ENCODE results near the gene COL21A1.
"Not testable (repeated sequence)": the region's sequence is repeated elsewhere in the genome, so short reads cannot be mapped to it uniquely, and the experiment has no call there.

The COL21A1 gene

GRCh38 chr6:56023829-56024228 lies 223.6 kb downstream of the COL21A1 start:
- H3K9me3 ChIP-seq (ENCODE audit: low read length): no peaks in the 10 kb centered on the region
- H3K4me1 ChIP-seq (ENCODE audit: insufficient read depth, low read length): no peaks in the 10 kb centered on the region
- H3K36me3 ChIP-seq (ENCODE audit: insufficient read depth, low read length): no peaks in the 10 kb centered on the region
- no peaks in the 10 kb centered on the region for H3K27me3 ChIP-seq (ENCODE audit: control insufficient read depth in 1 of 2, insufficient read depth in 2 of 2, low read length in 2 of 2)
- no peak overlapping the region for H3K4me3 ChIP-seq (ENCODE audit: low read depth in 1 of 2, low read length in 2 of 2)
- no peak overlapping the region for H3K27ac ChIP-seq (ENCODE audit: low read depth, low read length)
- H3K9ac ChIP-seq (ENCODE audit: low read length): no peak overlapping the region

GRCh38 chr6:56022678-56023077 lies 224.7 kb downstream of the COL21A1 start:
- no peak overlapping the region for H3K27ac ChIP-seq (ENCODE audit: low read depth, low read length)
- no peaks in the 10 kb centered on the region for H3K36me3 ChIP-seq (ENCODE audit: insufficient read depth, low read length)
- no peak overlapping the region for H3K9ac ChIP-seq (ENCODE audit: low read length)
- H3K9me3 ChIP-seq (ENCODE audit: low read length): no peaks in the 10 kb centered on the region
- H3K27me3 ChIP-seq (ENCODE audit: control insufficient read depth in 1 of 2, insufficient read depth in 2 of 2, low read length in 2 of 2): no peaks in the 10 kb centered on the region
- H3K4me1 ChIP-seq (ENCODE audit: insufficient read depth, low read length): no peaks in the 10 kb centered on the region
- no peak overlapping the region for H3K4me3 ChIP-seq (ENCODE audit: low read depth in 1 of 2, low read length in 2 of 2)

DNA sequence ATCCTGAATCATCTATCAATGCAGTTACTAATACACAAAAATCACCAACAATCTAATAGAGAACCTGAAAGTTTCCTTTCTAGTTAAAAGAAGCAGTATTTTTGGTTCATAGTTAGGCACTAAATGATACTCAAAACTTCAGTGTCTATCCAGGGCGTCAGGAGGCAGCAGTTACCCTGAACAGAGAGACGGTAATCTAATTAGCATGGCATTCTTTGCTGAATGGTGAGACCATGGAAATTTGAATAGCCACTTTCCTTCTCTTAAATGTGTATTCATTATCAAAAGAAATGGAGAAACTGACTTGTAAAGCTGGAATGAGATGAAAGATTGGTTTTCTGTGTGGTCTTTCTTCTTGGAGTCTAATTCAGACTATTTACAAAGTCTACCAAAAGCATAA lies 225.4 kb downstream of the COL21A1 start:
- Histone ChIP-seq H3K27ac (ENCODE audit: low read depth, low read length) (no peak overlapping the region), H3K36me3 (ENCODE audit: insufficient read depth, low read length) (no peaks in the 10 kb centered on the region), H3K4me3 (ENCODE audit: low read depth in 1 of 2, low read length in 2 of 2) (no peak overlapping the region), H3K9ac (ENCODE audit: low read length) (no peak overlapping the region), H3K27me3 (ENCODE audit: control insufficient read depth in 1 of 2, insufficient read depth in 2 of 2, low read length in 2 of 2) (no peaks in the 10 kb centered on the region), H3K9me3 (ENCODE audit: low read length) (no peaks in the 10 kb centered on the region), H3K4me1 (ENCODE audit: insufficient read depth, low read length) (no peaks in the 10 kb centered on the region)

DNA sequence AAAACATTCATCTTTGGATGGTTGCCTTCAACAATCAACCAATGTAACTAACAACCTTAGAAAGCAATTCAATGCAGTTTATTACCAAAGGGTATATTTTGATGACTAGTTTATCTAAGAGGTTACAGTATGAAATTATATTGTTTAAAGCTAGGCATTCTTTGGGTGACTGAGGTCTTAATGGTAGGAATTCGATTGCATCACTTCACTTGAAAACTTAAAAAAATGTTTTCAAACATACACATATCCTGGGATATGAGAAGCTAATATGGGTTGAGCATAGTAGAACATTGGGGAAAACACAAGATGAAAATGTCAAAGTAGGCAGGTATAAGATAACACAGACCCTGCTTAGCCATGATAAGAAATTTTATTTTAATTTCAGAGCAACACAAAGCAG lies 227.4 kb downstream of the COL21A1 start:
- H3K9me3 ChIP-seq (ENCODE audit: low read length): no peaks in the 10 kb centered on the region
- H3K27me3 ChIP-seq (ENCODE audit: control insufficient read depth in 1 of 2, insufficient read depth in 2 of 2, low read length in 2 of 2): no peaks in the 10 kb centered on the region
- no peak overlapping the region for H3K9ac ChIP-seq (ENCODE audit: low read length)
- no peaks in the 10 kb centered on the region for H3K36me3 ChIP-seq (ENCODE audit: insufficient read depth, low read length)
- no peaks in the 10 kb centered on the region for H3K4me1 ChIP-seq (ENCODE audit: insufficient read depth, low read length)
- no peak overlapping the region for H3K4me3 ChIP-seq (ENCODE audit: low read depth in 1 of 2, low read length in 2 of 2)
- no peak overlapping the region for H3K27ac ChIP-seq (ENCODE audit: low read depth, low read length)

DNA sequence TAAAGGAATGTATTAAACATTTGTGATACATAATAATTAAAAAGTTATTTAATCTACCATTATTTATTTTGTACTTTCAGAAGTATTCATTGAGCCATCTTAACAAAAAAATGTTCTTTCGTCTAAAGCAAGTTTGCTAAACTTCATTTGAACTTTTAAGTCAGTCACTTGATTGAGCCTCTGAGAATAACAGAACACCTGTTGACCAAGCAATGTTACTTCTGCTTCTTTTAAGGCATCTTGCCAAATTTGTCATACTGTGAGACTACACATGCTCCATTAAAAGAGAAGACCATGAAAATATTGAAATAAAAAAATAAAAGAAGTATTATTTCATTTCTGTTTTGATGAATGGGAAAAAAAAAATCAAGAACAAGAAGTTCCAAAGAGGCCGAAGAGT lies 230.2 kb downstream of the COL21A1 start:
- Histone ChIP-seq H3K9me3 (ENCODE audit: low read length) (no peaks in the 10 kb centered on the region), H3K36me3 (ENCODE audit: insufficient read depth, low read length) (no peaks in the 10 kb centered on the region), H3K4me3 (ENCODE audit: low read depth in 1 of 2, low read length in 2 of 2) (no peak overlapping the region), H3K9ac (ENCODE audit: low read length) (no peak overlapping the region), H3K27me3 (ENCODE audit: control insufficient read depth in 1 of 2, insufficient read depth in 2 of 2, low read length in 2 of 2) (no peaks in the 10 kb centered on the region), H3K27ac (ENCODE audit: low read depth, low read length) (no peak overlapping the region), H3K4me1 (ENCODE audit: insufficient read depth, low read length) (no peaks in the 10 kb centered on the region)

DNA sequence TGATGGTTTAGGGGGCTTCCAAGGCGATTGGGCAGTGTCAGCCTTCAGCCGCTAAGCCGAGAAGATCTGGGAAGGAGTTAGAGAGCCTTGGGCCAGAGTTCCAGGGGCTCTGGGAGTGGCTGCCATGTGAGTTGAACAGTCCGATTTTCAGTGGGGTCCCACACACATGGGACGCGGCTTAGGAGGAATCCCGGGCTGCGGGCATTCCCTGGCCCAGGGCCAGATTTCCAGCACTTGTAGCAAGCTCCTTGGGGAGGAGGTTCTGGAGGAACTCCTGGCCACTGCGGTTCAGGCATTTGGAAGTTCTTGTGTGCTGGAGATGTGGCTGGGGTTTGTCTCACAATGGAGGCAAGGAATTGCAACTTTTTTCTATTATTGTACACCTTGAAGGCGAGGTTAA lies 233.3 kb downstream of the COL21A1 start:
- H3K9ac ChIP-seq (ENCODE audit: low read length); H3K27ac ChIP-seq (ENCODE audit: low read depth, low read length); H3K4me1 ChIP-seq (ENCODE audit: insufficient read depth, low read length); H3K36me3 ChIP-seq (ENCODE audit: insufficient read depth, low read length); H3K27me3 ChIP-seq (ENCODE audit: control insufficient read depth in 1 of 2, insufficient read depth in 2 of 2, low read length in 2 of 2); H3K9me3 ChIP-seq (ENCODE audit: low read length); H3K4me3 ChIP-seq (ENCODE audit: low read depth in 1 of 2, low read length in 2 of 2): not testable (repeated sequence)

DNA sequence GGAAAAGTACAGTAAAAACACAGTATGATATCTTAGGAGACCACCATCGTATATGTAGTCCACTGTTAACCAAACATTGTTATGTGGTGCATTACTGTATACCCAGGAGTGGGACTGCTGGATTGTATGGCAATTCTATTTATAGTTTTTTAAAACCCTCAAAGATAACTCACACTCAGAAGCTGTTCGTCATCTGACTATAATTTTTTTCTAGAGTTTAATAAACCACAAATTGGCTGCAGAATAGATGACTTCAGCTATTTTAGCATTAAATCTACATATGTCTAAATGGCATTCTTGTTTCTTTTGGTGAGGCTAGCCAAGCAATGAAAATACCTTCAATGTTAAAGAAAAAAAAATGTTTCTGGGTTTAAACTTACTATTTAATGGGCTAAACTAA lies 237.7 kb downstream of the COL21A1 start:
- Histone ChIP-seq H3K4me1 (ENCODE audit: insufficient read depth, low read length) (no peaks in the 10 kb centered on the region), H3K36me3 (ENCODE audit: insufficient read depth, low read length) (no peaks in the 10 kb centered on the region), H3K27me3 (ENCODE audit: control insufficient read depth in 1 of 2, insufficient read depth in 2 of 2, low read length in 2 of 2) (no peaks in the 10 kb centered on the region), H3K9ac (ENCODE audit: low read length) (no peak overlapping the region), H3K27ac (ENCODE audit: low read depth, low read length) (no peak overlapping the region), H3K9me3 (ENCODE audit: low read length) (no peaks in the 10 kb centered on the region), H3K4me3 (ENCODE audit: low read depth in 1 of 2, low read length in 2 of 2) (no peak overlapping the region)
